Lower leg skin (tissue), 4 donors: ENCODE results near the gene ISM1. TPM values are rescaled to one million over a fixed set of nuclear protein-coding genes. Genes with fewer than 3 reads are reported as not detected.

Source experiments
- DNase-seq, 2 donors: peaks; one replicate each; pipeline ENCODE4 v3.0.0-alpha.2; 2019; ENCODE audit warnings: low spot score in 2 of 2
- H3K4me3 ChIP-seq: fragments of 200-600 bp; sonication (generic); 2 replicates; pipeline ENCODE4 v1.5.1; 2017; ENCODE audit warnings: mild to moderate bottlenecking, low read depth; ENCODE audit not compliant: poor library complexity, severe bottlenecking
- CTCF ChIP-seq, 3 donors: fragments of 450-650 bp; IDR thresholded peaks; one replicate each; pipeline ENCODE4 v1.5.1; 2016; ENCODE audit warnings: antibody characterized with exemption in 3 of 3, mild to moderate bottlenecking in 3 of 3, moderate library complexity in 2 of 3
- POLR2A ChIP-seq, 2 donors: fragments of 450-650 bp; IDR thresholded peaks; one replicate each; pipeline ENCODE4 v1.6.1; 2016 to 2017; ENCODE audit warnings: antibody characterized with exemption in 2 of 2, mild to moderate bottlenecking in 1 of 2, moderate library complexity in 1 of 2
- WGBS, 2 donors: methylation state at CpG; one replicate each; pipeline ENCODE4 v1.1.5; 2018; 5-methylcytosine and 5-hydroxymethylcytosine counted together
- intact Hi-C: fragments of 100-400 bp; cut with DNase I; formaldehyde crosslinking; loops from one replicate; pipeline ENCODE4 v1.15.0; 2023; ENCODE audit warnings: low total_unique reads
- total RNA-seq, 4 donors: library from RNA; depleted of rRNA; stranded (reverse); fragments of >200 nt; gene quantifications; one replicate each; pipeline ENCODE4 v1.1.0, GENCODE V29; 2016

ISM1 gene
- total RNA-seq, 4 donors from 2014 or later: 12.4 to 27.6 (median 24.1) TPM

- WGBS, 2 donors: 64 to 66% methylated on average over 4 of the region's 4 CpGs
- intact Hi-C loops: no loop called here
- TF ChIP-seq CTCF (IDR thresholded peaks at IDR 0.05) (no peak), POLR2A (IDR thresholded peaks at IDR 0.05) (no peak)
These were observed 115.4 kb downstream of the ISM1 start for GRCh38 chr20:13336308-13337089.

GRCh38 chr20:13337090-13337784 is 116.2 kb downstream of the ISM1 start:
- intact Hi-C loops: no loop called here
- no peak for DNase-seq
- no peak for TF ChIP-seq POLR2A (IDR thresholded peaks at IDR 0.05)
- TF ChIP-seq CTCF (IDR thresholded peaks at IDR 0.05): no peak
- WGBS, 2 donors: 74 to 79% methylated on average over 6 of the region's 6 CpGs
- no peak overlapping the region for H3K4me3 ChIP-seq

More at GRCh38 chr20:13336308-13337089, 115.4 kb downstream of the ISM1 start:
- no peak overlapping the region for H3K4me3 ChIP-seq
- DNase-seq: no peak

GRCh38 chr20:13338097-13338661 is 117.1 kb downstream of the ISM1 start:
- DNase-seq: no peak
- TF ChIP-seq CTCF (IDR thresholded peaks at IDR 0.05) (no peak), POLR2A (IDR thresholded peaks at IDR 0.05) (no peak)
- intact Hi-C loops: no loop called here
- no peak overlapping the region for H3K4me3 ChIP-seq
- WGBS, 2 donors: 92 to 98% methylated on average over 2 of the region's 2 CpGs

- no peak overlapping the region for H3K4me3 ChIP-seq
- DNase-seq: no peak
- 52 to 57% methylated on average over 3 of the region's 3 CpGs for WGBS, 2 donors
- no peak for TF ChIP-seq POLR2A (IDR thresholded peaks at IDR 0.05)
- TF ChIP-seq CTCF (IDR thresholded peaks at IDR 0.05): no peak
- intact Hi-C loops: no loop called here
These were observed 117.9 kb downstream of the ISM1 start for GRCh38 chr20:13338999-13339411.

- DNase-seq: peak; percentile 48 to 89
- 26 to 29% methylated on average over 2 of the region's 2 CpGs for WGBS, 2 donors
- H3K4me3 ChIP-seq: no peak overlapping the region
- intact Hi-C loops: no loop called here
- TF ChIP-seq CTCF (IDR thresholded peaks at IDR 0.05) (no peak), POLR2A (IDR thresholded peaks at IDR 0.05) (no peak)
These were observed 119.0 kb downstream of the ISM1 start for GRCh38 chr20:13340088-13340487.
